Stimulated activated naive CD8-positive, alpha-beta T cell treated with anti-CD3 and anti-CD28 coated beads, Interleukin-15, Interleukin-2, amounts not matched to agents 100 ng/mL and 50 ng/mL, for 24 hours (primary cell): ENCODE results near the gene FBRS.
"Not testable (repeated sequence)": the region's sequence is repeated elsewhere in the genome, so short reads cannot be mapped to it uniquely, and the experiment has no call there.

Source experiments
- H3K27ac Mint-ChIP-seq: one replicate; pipeline ENCODE4 v1.8.0; 2021; ENCODE audit warnings: mild to moderate bottlenecking, mixed read lengths
- H3K27me3 Mint-ChIP-seq: one replicate; pipeline ENCODE4 v1.8.0; 2021; ENCODE audit warnings: mixed read lengths
- H3K36me3 Mint-ChIP-seq: one replicate; pipeline ENCODE4 v1.8.0; 2021; ENCODE audit warnings: low read depth, mixed read lengths
- H3K4me1 Mint-ChIP-seq: one replicate; pipeline ENCODE4 v1.8.0; 2021; ENCODE audit warnings: low read depth, mixed read lengths
- H3K4me3 Mint-ChIP-seq: one replicate; pipeline ENCODE4 v1.8.0; 2021; ENCODE audit warnings: mild to moderate bottlenecking, mixed read lengths
- H3K9me3 Mint-ChIP-seq: one replicate; pipeline ENCODE4 v1.8.0; 2021; ENCODE audit warnings: mixed read lengths

The FBRS gene

GRCh38 chr16:30632454-30632853 lies 25.8 kb upstream of the FBRS start:
- H3K27me3 Mint-ChIP-seq, H3K4me3 Mint-ChIP-seq, H3K9me3 Mint-ChIP-seq, H3K36me3 Mint-ChIP-seq, H3K27ac Mint-ChIP-seq: not testable (repeated sequence)
- H3K4me1 Mint-ChIP-seq: peaks cover 28% of the 10 kb centered on the region

GRCh38 chr16:30633526-30633925 lies 24.7 kb upstream of the FBRS start:
- H3K27ac Mint-ChIP-seq: peak overlapping the region; percentile 98
- no peaks in the 10 kb centered on the region for H3K9me3 Mint-ChIP-seq
- H3K4me1 Mint-ChIP-seq: peaks cover 27% of the 10 kb centered on the region
- H3K36me3 Mint-ChIP-seq: peaks cover 5% of the 10 kb centered on the region
- peak overlapping the region; percentile 92 for H3K4me3 Mint-ChIP-seq
- H3K27me3 Mint-ChIP-seq: no peaks in the 10 kb centered on the region

GRCh38 chr16:30636599-30636998 lies 21.6 kb upstream of the FBRS start:
- peak overlapping the region; percentile 37 for H3K4me3 Mint-ChIP-seq
- peaks cover 22% of the 10 kb centered on the region for H3K4me1 Mint-ChIP-seq
- H3K27ac Mint-ChIP-seq: no peak overlapping the region
- no peaks in the 10 kb centered on the region for H3K9me3 Mint-ChIP-seq
- peaks cover 5% of the 10 kb centered on the region for H3K36me3 Mint-ChIP-seq
- no peaks in the 10 kb centered on the region for H3K27me3 Mint-ChIP-seq

GRCh38 chr16:30637139-30637538 lies 21.1 kb upstream of the FBRS start:
- not testable (repeated sequence) for H3K4me3 Mint-ChIP-seq, H3K9me3 Mint-ChIP-seq, H3K27me3 Mint-ChIP-seq, H3K36me3 Mint-ChIP-seq, H3K27ac Mint-ChIP-seq
- H3K4me1 Mint-ChIP-seq: peaks cover 22% of the 10 kb centered on the region

- Mint-ChIP-seq H3K27ac (no peak overlapping the region), H3K4me3 (no peak overlapping the region), H3K9me3 (no peaks in the 10 kb centered on the region), H3K4me1 (peaks cover 22% of the 10 kb centered on the region), H3K36me3 (peaks cover 5% of the 10 kb centered on the region), H3K27me3 (no peaks in the 10 kb centered on the region)
These were observed 20.3 kb upstream of the FBRS start for GRCh38 chr16:30637944-30638343.

- no peak overlapping the region for H3K27ac Mint-ChIP-seq
- no peaks in the 10 kb centered on the region for H3K36me3 Mint-ChIP-seq
- no peak overlapping the region for H3K4me3 Mint-ChIP-seq
- no peaks in the 10 kb centered on the region for H3K4me1 Mint-ChIP-seq
- no peaks in the 10 kb centered on the region for H3K9me3 Mint-ChIP-seq
- H3K27me3 Mint-ChIP-seq: no peaks in the 10 kb centered on the region
These were observed 16.8 kb upstream of the FBRS start for GRCh38 chr16:30641378-30641982.

GRCh38 chr16:30644334-30644830 lies 13.8 kb upstream of the FBRS start:
- no peaks in the 10 kb centered on the region for H3K27me3 Mint-ChIP-seq
- H3K9me3 Mint-ChIP-seq: no peaks in the 10 kb centered on the region
- no peaks in the 10 kb centered on the region for H3K36me3 Mint-ChIP-seq
- no peak overlapping the region for H3K4me3 Mint-ChIP-seq
- H3K4me1 Mint-ChIP-seq: peaks cover 4% of the 10 kb centered on the region
- no peak overlapping the region for H3K27ac Mint-ChIP-seq

GRCh38 chr16:30645727-30646126 lies 12.5 kb upstream of the FBRS start:
- Mint-ChIP-seq H3K4me1 (peaks cover 13% of the 10 kb centered on the region), H3K9me3 (no peaks in the 10 kb centered on the region), H3K4me3 (no peak overlapping the region), H3K27me3 (no peaks in the 10 kb centered on the region), H3K36me3 (no peaks in the 10 kb centered on the region), H3K27ac (no peak overlapping the region)

GRCh38 chr16:30647274-30647571 lies 11.0 kb upstream of the FBRS start:
- no peak overlapping the region for H3K4me3 Mint-ChIP-seq
- H3K4me1 Mint-ChIP-seq: peaks cover 19% of the 10 kb centered on the region
- H3K27ac Mint-ChIP-seq: no peak overlapping the region
- no peaks in the 10 kb centered on the region for H3K9me3 Mint-ChIP-seq
- H3K36me3 Mint-ChIP-seq: peaks cover 2% of the 10 kb centered on the region
- no peaks in the 10 kb centered on the region for H3K27me3 Mint-ChIP-seq

GRCh38 chr16:30649725-30650368 lies 8.4 kb upstream of the FBRS start:
- Mint-ChIP-seq H3K4me3 (peak overlapping the region; percentile 98), H3K36me3 (peaks cover 19% of the 10 kb centered on the region), H3K27me3 (no peaks in the 10 kb centered on the region), H3K9me3 (no peaks in the 10 kb centered on the region), H3K27ac (peak overlapping the region; percentile 98), H3K4me1 (peaks cover 32% of the 10 kb centered on the region)

GRCh38 chr16:30650369-30651123 lies 7.7 kb upstream of the FBRS start, which contains the start of gene PRR14:
Gene PRR14 (plus strand): TSS chr16:30650960. CDS start chr16:30651646, 686 bp downstream.
- H3K4me1 Mint-ChIP-seq: peaks cover 32% of the 10 kb centered on the region
- peak within 1 kb of the TSS; percentile 98 for H3K4me3 Mint-ChIP-seq
- H3K27me3 Mint-ChIP-seq: no peaks in the 10 kb centered on the region
- peak within 1 kb of the TSS; percentile 98 for H3K27ac Mint-ChIP-seq
- H3K9me3 Mint-ChIP-seq: no peaks in the 10 kb centered on the region
- H3K36me3 Mint-ChIP-seq: peaks cover 23% of the 10 kb centered on the region

GRCh38 chr16:30651124-30652004 lies 6.9 kb upstream of the FBRS start:
- H3K36me3 Mint-ChIP-seq: peaks cover 32% of the 10 kb centered on the region
- H3K4me1 Mint-ChIP-seq: peaks cover 39% of the 10 kb centered on the region
- H3K4me3 Mint-ChIP-seq: peak overlapping the region; percentile 98
- H3K27ac Mint-ChIP-seq: peak overlapping the region; percentile 98
- no peaks in the 10 kb centered on the region for H3K9me3 Mint-ChIP-seq
- H3K27me3 Mint-ChIP-seq: no peaks in the 10 kb centered on the region

GRCh38 chr16:30652005-30652296 lies 6.3 kb upstream of the FBRS start:
- H3K9me3 Mint-ChIP-seq: no peaks in the 10 kb centered on the region
- H3K27me3 Mint-ChIP-seq: no peaks in the 10 kb centered on the region
- H3K4me3 Mint-ChIP-seq: peak overlapping the region; percentile 98
- H3K27ac Mint-ChIP-seq: peak overlapping the region; percentile 81
- peaks cover 35% of the 10 kb centered on the region for H3K36me3 Mint-ChIP-seq
- peaks cover 44% of the 10 kb centered on the region for H3K4me1 Mint-ChIP-seq

- peak overlapping the region; percentile 98 for H3K4me3 Mint-ChIP-seq
These were observed 5.5 kb upstream of the FBRS start for GRCh38 chr16:30652718-30653117.

GRCh38 chr16:30654856-30655255 lies 3.4 kb upstream of the FBRS start:
- peaks cover 41% of the 10 kb centered on the region for H3K36me3 Mint-ChIP-seq
- H3K4me3 Mint-ChIP-seq: no peak overlapping the region
- no peaks in the 10 kb centered on the region for H3K9me3 Mint-ChIP-seq
- no peaks in the 10 kb centered on the region for H3K27me3 Mint-ChIP-seq
- H3K27ac Mint-ChIP-seq: no peak overlapping the region
- peaks cover 45% of the 10 kb centered on the region for H3K4me1 Mint-ChIP-seq

More at GRCh38 chr16:30652718-30653117, 5.5 kb upstream of the FBRS start:
- Mint-ChIP-seq H3K27ac (peak overlapping the region; percentile 81), H3K4me1 (peaks cover 52% of the 10 kb centered on the region), H3K36me3 (peaks cover 41% of the 10 kb centered on the region), H3K9me3 (no peaks in the 10 kb centered on the region), H3K27me3 (no peaks in the 10 kb centered on the region)
